Retinal pigment epithelial cell (primary cell): Measurements from ENCODE around the gene USP28.
"Not testable (repeated sequence)": the region's sequence is repeated elsewhere in the genome, so short reads cannot be mapped to it uniquely, and the experiment has no call there.

Experiments used
- DNase-seq: peaks from one replicate; pipeline ENCODE4 v3.0.0-alpha.2; 2010; ENCODE audit warnings: low read depth
- H3K4me3 ChIP-seq: 2 replicates; pipeline ENCODE4 v1.5.1; 2011; ENCODE audit warnings: mild to moderate bottlenecking, low read length, control low read depth, moderate library complexity
- CTCF ChIP-seq: conservative IDR thresholded peaks from 2 replicates; pipeline ENCODE4 v1.5.1; 2011; ENCODE audit warnings: low read depth, low read length, control low read depth, inconsistent platforms

USP28 gene

DNA sequence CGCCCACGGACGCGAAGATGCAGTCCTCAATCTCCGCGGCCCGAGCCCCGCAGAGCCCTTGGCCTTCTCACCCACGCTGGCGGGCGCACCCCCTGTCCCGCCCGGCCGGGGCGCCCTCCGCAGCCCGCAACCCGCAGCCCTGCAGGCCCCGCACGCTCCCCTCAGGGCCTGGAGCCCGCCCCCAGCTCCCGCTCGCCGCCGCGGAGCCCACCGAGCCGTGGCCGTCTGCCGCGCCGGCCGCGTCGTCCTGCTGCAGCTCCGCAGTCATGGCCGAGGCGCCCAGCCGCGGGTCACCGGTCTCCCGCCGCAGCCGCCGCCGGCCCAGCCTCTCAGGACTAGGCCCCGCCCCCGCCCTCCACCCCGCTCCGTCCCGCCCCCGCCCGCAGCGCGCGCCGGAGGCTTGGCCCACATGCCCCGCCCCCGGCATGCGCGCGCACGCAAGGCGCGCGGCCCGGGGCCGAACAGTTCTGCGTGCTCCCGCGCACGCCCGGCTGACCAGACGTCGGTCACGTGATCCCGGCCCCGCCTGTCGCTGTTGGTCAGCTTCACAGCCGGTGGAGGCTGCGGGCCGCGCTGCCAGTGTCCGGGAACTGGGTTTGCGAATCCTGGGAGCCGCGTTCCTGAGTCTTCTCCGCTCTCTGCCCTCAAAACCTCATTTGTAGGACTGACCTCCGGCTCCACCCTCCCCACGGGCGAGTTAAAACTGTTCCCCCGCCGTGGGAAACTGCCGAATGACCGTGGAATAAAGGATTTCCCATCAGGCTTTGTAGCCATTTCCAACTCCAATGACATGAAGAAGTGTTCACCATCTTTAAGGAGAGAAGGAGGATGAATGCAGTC lies at the start of gene USP28:
Gene USP28 (minus strand): TSS at position 339 of the 840 bp plus-strand sequence. CDS start 71 bp downstream, at position 268.
- peak within 1 kb of the TSS; percentile 80 for H3K4me3 ChIP-seq
- peak; percentile 81 for DNase-seq
- TF ChIP-seq CTCF, result no peak

- no peak for DNase-seq
- TF ChIP-seq CTCF, result no peak
- H3K4me3 ChIP-seq, result no peak overlapping the region
These were observed 48.2 kb upstream of the USP28 start for GRCh38 chr11:113923572-113923971.

DNA sequence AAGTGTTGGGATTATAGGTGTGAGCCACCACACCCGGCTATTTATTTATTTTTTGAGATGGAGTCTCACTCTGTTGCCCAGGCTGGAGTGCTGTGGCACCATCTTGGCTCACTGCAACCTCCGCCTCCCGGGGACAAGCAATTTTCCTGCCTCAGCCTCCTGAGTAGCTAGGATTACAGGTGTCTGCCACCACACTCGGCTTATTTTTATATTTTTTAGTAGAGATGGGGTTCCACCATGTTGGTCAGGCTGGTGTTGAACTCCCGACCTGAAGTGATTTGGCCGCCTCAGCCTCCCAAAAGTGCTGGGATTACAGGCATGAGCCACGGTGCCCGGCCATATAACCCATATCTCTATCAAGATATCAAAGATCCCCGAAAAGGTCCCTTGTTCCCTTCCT lies 36.1 kb upstream of the USP28 start:
- H3K4me3 ChIP-seq, DNase-seq: not testable (repeated sequence)

GRCh38 chr11:113908098-113908497 lies 32.7 kb upstream of the USP28 start:
- no peak overlapping the region for H3K4me3 ChIP-seq
- DNase-seq, result no peak
- TF ChIP-seq CTCF, result no peak

DNA sequence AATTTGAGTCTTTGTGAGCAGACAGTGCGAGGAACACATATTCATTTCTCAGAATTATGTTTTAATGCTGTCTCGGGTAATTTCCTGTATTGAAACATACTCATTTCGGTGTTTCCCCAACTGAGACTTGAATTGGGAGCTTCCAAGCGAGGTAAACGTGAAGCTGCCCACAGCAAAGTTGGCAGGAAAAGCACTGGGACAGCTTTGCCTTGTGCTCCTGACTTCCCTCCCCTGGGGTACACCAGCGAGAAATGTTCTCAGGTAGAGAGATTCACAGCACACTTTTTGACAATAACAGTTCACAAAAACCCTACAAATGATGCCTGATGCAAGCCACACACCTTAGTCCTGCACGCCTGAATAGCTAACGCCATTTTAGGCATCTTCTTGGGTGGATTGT lies 32.3 kb upstream of the USP28 start:
- TF ChIP-seq CTCF, result no peak
- H3K4me3 ChIP-seq, result no peak overlapping the region
- no peak for DNase-seq

DNA sequence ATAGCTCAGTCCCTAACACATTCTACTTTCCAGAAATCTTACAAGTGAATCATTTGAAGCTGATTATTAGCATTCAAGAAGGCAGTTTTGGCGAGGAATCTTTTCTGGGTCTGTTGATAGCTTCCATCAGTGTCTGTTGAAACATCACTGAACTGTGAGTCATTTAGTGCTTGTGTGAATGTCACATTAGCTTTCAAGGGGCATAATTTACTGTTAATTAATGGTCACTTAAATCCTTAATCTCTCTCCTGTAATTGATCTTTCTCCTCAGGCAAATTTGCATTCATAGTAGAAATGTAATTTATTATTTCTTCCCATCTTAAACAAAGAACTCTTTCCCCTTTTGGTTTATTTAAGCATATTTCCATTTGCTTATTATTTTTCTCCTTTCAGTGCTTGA lies 31.8 kb upstream of the USP28 start:
- no peak overlapping the region for H3K4me3 ChIP-seq
- no peak for DNase-seq
- no peak for TF ChIP-seq CTCF

DNA sequence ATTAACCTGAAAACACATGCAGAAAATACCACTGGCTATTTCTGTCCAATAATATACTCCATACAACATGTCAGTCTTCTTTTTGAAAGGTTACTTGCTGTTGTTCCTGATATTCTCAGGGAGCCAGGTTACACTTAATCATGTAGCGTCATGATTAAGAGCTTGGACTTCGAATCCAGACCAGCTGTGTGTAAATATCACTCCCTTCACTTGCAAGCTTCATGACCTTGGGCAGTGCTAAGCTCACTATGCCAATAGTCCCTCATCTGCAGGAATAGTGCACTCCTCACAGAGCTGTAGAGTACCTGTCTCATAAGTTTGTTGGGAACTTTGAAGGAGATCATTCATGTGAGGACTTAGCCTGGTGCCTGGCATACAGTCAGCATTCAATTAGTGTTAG lies 31.1 kb upstream of the USP28 start:
- no peak for DNase-seq
- no peak for TF ChIP-seq CTCF
- H3K4me3 ChIP-seq, result no peak overlapping the region

DNA sequence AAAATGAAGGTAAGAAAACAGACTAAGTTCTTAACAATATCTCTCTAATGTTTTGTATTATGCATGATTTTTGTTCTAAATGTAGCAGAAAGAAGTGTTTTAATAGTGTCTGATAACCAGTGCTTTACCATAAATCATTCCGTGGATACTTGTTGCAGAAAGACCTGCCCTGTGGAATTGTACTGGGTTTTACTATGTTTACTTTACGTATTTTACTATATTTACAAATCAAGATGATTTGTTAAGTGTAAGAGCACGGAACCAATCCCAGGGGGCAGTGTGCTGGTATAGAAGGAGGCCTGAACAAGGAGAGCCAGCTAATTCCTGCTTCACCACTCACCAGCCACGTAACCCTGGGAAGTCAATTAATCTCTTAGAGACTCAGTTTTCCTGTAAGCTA lies 30.7 kb upstream of the USP28 start:
- no peak overlapping the region for H3K4me3 ChIP-seq
- TF ChIP-seq CTCF, result peak; percentile 33
- no peak for DNase-seq
